GM21529 (cell line): ENCODE measurements around the gene GSAP.

Source experiments
- ATAC-seq: cut with Tn5 transposase; IDR thresholded peaks from one replicate; pipeline ENCODE4 v1.9.1; 2021; ENCODE audit not compliant: unreplicated experiment

Gene GSAP, protein sequence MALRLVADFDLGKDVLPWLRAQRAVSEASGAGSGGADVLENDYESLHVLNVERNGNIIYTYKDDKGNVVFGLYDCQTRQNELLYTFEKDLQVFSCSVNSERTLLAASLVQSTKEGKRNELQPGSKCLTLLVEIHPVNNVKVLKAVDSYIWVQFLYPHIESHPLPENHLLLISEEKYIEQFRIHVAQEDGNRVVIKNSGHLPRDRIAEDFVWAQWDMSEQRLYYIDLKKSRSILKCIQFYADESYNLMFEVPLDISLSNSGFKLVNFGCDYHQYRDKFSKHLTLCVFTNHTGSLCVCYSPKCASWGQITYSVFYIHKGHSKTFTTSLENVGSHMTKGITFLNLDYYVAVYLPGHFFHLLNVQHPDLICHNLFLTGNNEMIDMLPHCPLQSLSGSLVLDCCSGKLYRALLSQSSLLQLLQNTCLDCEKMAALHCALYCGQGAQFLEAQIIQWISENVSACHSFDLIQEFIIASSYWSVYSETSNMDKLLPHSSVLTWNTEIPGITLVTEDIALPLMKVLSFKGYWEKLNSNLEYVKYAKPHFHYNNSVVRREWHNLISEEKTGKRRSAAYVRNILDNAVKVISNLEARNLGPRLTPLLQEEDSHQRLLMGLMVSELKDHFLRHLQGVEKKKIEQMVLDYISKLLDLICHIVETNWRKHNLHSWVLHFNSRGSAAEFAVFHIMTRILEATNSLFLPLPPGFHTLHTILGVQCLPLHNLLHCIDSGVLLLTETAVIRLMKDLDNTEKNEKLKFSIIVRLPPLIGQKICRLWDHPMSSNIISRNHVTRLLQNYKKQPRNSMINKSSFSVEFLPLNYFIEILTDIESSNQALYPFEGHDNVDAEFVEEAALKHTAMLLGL

DNA sequence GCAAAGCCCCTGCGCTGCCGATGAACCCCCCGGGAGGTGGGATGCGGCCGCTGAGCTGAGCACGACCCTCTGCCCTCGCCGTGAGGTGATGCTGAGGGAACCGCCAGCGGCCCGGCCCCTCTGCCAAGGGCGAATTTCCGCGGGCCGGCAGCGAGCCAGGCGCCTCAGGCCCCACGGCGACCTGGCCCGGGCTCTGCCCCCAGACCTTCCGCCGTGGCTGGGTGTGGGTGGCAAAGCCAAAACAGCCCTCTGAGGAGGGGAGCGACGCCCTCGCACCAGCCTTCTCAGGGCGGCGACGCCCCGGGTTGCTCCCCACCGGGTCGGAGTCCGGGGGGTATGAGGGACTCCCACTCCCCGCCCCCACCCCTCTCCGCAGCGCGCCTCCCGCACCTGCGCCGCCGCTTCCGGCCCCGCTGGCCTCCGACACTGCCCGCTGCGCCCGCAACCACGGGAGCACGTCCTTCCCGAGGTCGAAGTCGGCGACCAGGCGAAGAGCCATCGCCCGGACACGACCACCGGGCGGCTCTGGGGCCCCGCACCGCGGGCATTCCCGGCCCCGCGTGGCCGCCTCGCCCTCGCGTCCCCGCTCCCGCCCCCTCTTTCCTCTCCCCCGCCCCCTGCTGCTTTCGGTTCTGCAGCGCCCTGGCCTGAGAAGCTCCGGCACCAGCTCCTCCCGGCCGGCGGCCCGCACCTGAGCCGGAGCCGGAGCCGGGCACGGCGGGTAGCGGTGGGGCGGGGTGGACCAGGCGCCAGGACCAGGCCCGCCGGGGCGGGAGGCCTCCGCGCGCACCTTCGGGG is at the start of gene GSAP:
Gene GSAP, minus strand, starts transcription at position 527 of the 798 bp plus-strand sequence. Its CDS starts 28 bp downstream, at position 499.
- peak; percentile 50 for ATAC-seq

DNA sequence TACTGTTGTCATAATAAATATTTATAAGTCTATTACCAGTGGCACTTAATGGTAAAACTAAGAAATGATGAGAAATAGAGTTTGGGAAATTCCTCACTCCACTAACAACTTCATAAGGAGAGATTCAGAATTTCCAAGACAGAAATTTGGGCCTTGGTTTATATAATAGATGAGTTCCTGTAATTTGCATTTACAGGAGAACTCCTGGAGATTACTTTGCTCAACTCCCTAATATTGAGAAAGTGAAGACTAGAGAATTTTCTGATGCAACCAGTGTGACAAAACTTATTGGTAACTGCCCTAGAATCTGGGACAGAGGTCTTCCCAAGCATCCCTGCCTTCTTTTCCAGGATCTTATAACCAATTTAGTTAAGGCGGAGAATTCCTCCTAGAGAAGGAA is 49.1 kb upstream of the GSAP start:
- ATAC-seq = no peak

- ATAC-seq = peak; percentile 46
Measured at GRCh38 chr7:77464589-77464988, 48.4 kb upstream of the GSAP start.

- peak; percentile 56 for ATAC-seq
Measured at GRCh38 chr7:77463632-77464031, 47.5 kb upstream of the GSAP start.

GRCh38 chr7:77461842-77462241 is 45.7 kb upstream of the GSAP start:
- ATAC-seq = no peak

GRCh38 chr7:77461246-77461645 is 45.1 kb upstream of the GSAP start:
- no peak for ATAC-seq

GRCh38 chr7:77460057-77460486 is 43.9 kb upstream of the GSAP start:
- ATAC-seq = no peak

DNA sequence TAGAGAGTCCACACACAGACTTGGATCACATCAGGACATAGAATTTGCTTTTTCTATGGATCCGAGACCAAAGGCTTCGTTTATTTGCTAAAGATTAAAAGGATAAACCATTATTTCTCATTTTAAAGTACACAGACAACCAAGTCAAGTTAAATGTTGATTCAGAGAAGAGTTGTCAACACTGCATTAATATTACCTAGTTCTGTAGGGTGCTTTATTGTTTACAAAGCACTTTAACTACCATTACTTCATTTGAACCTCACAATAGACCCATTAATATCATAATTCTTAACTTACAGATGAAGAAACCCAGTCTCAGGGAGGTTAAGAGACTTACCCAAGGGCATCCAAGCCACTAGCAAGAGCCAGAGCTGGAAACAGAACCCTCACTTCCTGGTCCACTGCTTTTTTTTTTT is 43.2 kb upstream of the GSAP start:
- ATAC-seq = no peak

DNA sequence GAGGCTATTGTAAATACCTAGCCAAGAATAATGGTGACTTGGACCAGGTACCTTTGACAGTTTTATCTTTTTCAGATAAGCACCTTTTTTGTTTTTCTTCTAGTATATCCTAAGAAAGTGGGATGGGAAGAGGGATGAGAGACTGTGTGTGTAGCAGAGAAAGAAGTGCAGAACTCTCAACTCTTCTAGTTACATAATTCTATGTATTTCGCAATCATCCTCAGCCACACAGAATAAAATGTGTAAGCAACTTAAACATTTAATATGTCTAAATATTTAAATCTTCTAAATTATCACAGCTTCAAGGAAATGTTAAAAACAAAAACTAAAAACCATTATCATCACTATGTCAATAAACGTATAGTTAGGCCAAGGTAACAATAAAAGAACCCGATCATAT is 42.6 kb upstream of the GSAP start:
- no peak for ATAC-seq

DNA sequence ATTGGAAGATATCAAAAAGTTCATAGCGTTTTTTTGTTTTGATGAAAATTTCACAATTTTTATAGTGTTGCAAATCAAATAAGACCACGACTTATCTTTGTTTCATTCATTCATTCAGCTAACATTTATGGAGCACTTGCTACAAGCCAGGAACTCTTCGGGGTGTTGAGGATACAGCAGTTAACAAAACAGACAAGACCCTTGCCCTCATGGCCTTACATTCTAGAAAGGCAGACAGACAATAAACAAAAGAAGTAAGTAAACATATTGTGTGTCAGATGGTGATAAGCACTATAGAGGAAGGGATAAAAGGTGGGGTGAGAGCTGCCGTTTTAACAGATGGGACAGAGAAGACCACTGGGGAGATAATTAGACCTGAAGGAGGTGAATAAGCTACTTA is 41.6 kb upstream of the GSAP start:
- no peak for ATAC-seq

DNA sequence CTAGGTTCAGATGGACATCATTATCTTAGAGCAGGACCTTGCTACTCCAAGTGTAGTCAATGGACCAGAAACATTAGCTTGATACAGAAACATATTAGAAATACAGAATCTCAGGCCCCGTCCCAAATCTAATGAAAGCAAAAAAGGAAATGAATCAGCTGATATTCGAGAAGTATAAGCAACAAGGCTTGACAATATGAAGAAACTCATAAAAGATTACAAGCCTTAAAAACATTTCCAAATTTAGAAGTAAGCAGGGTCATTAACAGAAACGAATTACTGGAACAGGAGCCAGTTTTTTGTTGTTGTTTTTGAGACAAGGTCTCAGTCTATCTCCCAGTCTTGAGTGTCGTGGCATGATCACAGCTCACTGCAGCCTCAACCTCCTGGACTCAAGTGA is 40.5 kb upstream of the GSAP start:
- no peak for ATAC-seq

DNA sequence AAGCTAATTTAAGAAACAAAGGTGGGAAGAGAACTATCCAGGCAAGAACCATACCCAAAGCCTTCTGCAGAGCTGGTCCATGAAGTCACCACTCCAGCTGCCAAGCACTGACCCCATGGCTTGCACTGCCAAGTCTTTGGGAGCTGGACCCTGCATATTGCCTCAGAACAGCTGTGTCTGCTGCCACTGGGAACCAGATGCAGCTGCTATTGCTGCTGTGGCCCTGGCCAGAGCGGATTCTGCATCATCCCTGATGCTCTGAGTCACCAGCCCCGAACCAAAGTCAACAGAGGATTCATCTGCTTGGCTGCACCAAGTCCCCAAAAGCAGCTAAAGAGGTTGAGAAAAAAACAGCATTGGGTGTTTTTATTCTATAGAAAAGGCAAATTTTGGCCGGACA is 39.2 kb upstream of the GSAP start:
- no peak for ATAC-seq

DNA sequence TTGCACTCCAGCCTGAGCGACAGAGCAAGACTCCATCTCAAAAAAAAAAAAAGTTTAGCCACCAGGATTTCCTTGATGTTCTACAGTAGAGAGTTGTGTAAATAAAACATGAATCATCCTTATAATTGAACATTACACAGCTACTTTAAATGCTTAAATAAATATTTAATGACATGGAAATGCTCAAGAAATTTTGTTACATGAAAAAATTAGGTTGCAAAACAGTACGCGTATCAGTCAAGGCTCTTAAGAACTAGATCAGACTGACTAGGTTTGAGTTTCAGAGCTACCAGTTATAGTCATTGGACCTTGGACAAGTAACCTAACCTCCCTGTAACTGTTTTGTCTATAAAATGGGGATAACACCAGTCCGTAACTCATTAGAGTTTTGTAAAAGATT is 38.7 kb upstream of the GSAP start:
- no peak for ATAC-seq

- no peak for ATAC-seq
Measured at GRCh38 chr7:77453531-77453930, 37.4 kb upstream of the GSAP start.

DNA sequence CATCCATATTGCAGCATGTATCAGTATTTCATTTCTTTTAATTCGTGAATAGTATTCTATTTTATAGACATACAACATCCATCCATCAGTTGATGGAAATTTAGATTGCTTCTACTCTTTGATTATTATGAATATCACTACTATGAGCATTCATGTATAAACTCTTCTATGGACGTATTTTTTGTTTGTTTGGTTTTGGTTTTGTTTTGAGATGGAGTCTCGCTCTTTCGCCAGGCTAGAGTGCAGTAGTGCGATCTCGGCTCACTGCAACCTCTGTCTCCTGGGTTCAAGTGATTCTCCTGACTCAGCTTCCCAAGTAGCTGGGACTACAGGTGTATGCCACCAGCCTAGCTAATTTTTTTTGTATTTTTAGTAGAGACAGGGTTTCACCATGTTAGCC is 35.8 kb upstream of the GSAP start:
- ATAC-seq = peak; percentile 68

- no peak for ATAC-seq
Measured at GRCh38 chr7:77450613-77451012, 34.5 kb upstream of the GSAP start.

GRCh38 chr7:77450054-77450453 is 33.9 kb upstream of the GSAP start:
- no peak for ATAC-seq

DNA sequence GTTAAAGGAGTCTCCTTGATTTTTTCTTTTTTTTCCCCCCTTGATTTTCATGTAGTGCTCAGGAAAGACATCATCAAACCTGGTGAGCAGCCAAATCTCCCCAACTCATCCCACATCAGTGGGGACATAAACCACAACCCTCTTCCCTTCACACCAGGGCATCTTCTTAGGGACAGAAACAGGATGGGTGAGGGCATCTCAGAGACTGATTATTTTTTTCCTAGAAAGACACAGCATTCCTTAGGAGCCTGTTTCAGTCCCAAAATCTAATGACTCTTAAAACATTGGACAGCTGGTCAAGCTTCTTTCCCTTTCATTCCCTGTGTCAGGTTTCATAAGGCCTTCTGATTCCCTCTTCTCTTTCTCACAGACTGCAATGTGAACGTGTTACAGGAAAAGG is 31.5 kb upstream of the GSAP start:
- no peak for ATAC-seq

DNA sequence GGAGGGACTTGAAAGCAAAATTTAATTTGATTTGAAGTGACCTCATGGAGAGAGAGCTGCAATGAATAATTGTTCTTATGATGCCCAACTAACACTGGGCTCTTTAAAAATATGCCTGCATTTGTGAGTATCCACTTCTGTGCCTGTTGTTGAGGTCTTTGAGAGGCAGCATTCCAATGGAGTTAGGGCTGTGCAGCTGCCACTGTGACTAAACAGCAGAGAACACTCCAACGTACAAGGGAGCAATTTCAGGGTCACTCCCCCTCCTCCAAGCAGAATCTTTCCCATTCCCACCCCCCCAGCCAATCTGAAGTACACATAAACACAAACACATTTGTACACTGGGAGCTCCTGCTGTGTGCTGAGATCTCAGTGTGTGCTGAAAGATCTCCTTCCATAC is 28.0 kb upstream of the GSAP start:
- ATAC-seq = no peak

DNA sequence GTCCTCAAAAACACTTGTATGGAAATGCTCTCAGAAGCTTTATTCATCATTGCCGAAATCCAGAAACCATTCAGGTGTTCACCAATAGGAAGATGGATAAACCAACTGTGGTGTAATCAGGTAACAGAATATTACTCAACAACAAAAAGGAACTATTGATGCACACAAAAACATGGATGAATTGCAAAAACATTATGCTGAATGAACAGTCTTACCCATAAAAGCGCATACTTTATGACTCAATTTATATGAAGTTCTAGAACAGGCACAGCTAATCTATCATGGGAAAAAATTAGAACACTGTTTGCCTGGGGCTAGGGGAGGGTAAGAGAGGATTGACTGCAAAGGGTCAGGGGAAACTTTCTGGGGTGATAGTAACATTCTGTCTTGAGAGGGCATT is 26.9 kb upstream of the GSAP start:
- ATAC-seq = no peak

DNA sequence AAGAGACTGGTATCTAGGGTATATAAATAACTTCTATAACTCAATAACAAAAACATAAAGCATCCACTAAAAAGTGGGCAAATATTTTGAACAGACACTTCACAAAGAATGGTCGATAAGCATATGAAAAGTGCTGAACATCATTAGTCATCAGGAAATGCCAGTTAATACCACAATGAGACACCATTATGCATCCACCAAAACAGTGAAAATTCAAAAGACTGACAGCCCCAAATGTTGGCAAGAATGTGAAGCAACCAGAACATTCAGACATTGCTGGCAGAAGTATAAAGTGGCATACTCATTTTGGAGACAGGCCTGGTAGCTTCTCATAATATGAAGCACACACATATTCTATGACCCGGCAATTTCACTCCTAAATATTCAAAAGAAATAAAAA is 26.5 kb upstream of the GSAP start:
- ATAC-seq = no peak
